ENCODE measurements around the gene YIPF7.

The YIPF7 gene

DNA sequence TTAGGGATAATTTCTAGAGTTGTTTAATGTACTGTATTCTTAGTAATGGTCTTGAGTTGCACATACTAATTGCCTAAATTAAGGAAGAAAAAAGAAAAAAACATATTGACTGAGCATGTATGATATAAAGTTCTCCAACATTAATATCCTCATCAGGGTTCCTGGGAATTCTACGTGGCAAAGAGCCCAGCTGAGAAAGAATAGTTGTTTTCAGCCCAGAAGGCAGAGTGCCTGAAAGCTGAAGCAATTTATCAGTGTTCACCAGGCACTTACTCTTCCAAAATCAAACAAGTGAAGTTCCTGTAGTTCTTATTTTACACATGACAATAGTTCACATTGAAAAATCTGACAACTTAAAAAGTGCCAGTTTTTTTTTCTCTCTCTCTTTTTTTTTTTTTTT lies 27.7 kb downstream of the YIPF7 start:
- DNase-seq (ENCODE audit: low spot score): no peak

DNA sequence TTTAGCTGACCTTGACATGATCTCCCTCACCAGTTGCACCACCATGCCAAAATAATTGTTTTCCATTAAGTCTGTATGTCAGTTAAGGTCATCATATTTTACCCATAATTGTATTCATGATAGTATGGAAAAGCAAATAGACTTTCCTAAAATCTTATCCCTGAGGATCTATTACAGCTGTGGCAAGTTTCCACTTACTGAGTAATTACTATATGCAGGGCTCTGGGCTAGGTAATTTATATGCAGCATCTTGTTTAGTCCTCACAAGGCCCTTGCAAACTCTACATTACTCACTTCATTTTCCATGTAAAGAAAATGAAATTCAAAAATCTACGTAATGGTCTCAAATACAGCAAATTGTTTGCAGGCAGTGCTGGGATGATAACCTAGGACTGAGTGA lies 34.8 kb downstream of the YIPF7 start:
- DNase-seq (ENCODE audit: low spot score): no peak

DNA sequence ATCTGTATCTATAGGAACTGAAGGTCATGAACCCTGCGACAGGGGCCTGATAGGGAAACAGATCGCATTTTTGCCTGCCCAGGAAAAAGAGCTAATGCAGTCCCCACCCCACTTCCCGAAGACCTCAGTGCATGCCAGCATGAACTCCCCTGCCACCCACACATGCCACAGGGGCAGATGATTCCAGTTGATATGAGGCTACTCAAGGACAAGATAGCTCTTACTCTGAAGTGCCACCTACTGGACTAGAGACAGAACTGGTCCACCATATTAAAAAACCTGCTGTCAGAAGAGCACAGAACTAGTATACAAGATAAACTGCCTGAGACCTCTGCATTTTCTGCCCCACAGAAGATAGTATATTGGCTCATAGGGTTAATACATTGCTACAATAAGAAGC lies 68.0 kb downstream of the YIPF7 start:
- DNase-seq (ENCODE audit: low spot score): no peak

DNA sequence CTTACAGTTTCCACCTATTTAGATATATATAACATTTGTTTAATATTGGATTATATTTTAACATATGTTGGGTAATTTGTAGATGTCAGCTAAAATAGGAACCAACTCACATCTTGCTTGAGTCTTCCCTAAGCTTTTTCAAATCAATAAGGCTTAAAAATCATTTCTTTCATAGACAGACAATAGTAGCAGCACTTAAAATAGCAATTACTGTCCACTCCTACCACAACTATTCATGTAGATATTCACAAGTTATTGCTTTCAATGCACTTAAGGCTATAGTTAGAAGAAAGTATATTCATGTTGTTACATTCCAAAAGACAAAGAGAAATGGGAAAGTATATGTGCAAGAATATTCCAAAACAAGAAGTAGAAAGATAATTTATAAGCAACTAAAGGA lies 71.2 kb downstream of the YIPF7 start:
- DNase-seq (ENCODE audit: low spot score): no peak

DNA sequence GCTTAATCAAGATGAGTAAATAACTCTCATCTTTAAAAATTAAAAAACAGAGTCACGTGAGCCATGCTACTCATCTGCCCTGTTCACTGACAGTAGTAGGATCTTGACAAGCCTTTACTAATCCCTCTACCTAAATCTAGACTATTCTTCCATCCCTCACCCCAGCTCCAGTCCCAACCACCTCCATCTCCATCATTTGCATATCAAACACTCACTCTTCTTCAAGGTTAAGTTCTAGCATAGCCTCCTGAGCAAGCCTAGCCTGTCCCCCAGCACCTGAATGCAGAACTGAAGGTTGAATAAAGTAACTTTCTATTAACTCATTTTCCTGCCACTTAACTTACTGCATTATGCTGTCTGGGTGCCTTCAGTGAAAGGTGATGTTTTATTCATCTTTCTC lies 72.5 kb downstream of the YIPF7 start:
- DNase-seq (ENCODE audit: low spot score): no peak

Measured in hematopoietic multipotent progenitor cell treated with erythropoietin and hydrocortisone succinate and interleukin-3 and kit ligand, for 17 days (in vitro differentiated cells).